HFF-Myc (cell line): ENCODE data around the gene ALOX12.

ENCODE experiments used
- DNase-seq: peaks from one replicate; pipeline ENCODE4 v3.0.0-alpha.2; 2011; ENCODE audit warnings: low read depth; ENCODE audit errors: extremely low read depth
- H3K4me3 ChIP-seq: replicated peaks from 2 replicates; pipeline ENCODE4 v1.5.1; 2011; ENCODE audit warnings: low read depth, mild to moderate bottlenecking, control low read depth, low read length
- TF ChIP-seq, protein P1 (sequence below): IDR thresholded peaks from 2 replicates; pipeline ENCODE4 v1.5.1; 2012; ENCODE audit warnings: mild to moderate bottlenecking, low read depth, low read length, control low read depth; ENCODE audit errors: missing control alignments

ALOX12 gene

DNA sequence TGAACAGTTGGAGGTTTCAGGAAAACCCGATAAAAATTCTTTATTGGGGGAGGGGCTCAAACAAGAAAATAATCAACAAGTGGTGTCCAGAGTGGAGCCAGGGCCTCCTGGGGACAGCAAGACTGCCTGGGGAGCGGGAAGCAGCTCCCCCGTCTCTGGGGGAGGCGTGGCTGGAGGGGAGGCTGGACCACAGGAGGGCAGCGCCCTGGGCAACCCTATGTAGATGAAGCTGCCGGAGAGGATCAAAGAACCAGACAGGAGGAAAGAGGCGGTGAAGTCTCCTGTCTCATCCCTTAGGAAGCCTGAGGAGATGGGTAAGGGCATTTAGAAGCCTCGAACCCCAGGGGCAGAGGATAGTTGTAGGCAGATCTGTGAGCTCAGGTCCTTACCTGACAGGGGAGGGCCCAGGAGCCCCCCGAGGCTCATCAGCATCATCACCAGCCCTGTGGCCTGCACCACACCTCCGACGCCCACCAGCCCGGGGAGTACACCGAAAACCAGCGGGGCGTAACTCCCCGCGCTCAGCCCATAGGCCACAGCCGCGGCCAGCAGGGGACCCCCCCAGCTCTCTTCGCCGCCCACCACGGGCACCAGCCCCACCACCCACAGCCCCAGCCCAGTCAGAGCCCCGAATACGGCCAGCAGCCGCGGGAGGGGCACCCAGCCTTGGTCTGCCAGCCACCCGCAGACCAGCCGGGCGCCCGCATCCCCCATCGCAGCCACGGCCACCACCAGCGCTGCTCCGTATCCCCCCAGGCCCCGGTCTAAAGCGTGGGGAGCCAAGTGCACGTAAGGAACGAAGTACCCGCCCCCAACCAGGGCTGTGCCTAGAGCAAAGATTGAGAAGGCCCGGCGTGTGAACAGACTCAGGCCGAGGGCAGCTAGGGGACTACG, 46.0 kb downstream of the ALOX12 start:
- H3K4me3 ChIP-seq: no peak overlapping the region
- TF ChIP-seq, protein P1, sequence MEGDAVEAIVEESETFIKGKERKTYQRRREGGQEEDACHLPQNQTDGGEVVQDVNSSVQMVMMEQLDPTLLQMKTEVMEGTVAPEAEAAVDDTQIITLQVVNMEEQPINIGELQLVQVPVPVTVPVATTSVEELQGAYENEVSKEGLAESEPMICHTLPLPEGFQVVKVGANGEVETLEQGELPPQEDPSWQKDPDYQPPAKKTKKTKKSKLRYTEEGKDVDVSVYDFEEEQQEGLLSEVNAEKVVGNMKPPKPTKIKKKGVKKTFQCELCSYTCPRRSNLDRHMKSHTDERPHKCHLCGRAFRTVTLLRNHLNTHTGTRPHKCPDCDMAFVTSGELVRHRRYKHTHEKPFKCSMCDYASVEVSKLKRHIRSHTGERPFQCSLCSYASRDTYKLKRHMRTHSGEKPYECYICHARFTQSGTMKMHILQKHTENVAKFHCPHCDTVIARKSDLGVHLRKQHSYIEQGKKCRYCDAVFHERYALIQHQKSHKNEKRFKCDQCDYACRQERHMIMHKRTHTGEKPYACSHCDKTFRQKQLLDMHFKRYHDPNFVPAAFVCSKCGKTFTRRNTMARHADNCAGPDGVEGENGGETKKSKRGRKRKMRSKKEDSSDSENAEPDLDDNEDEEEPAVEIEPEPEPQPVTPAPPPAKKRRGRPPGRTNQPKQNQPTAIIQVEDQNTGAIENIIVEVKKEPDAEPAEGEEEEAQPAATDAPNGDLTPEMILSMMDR: no peak
- no peak for DNase-seq

- DNase-seq: no peak
- TF ChIP-seq, protein P1: no peak
- H3K4me3 ChIP-seq: no peak overlapping the region
Measured at GRCh38 chr17:7042501-7043181, 46.8 kb downstream of the ALOX12 start.

- TF ChIP-seq, protein P1: no peak
- peak overlapping the region; percentile 22 for H3K4me3 ChIP-seq
- DNase-seq: no peak
Measured at GRCh38 chr17:7043182-7043496, 47.3 kb downstream of the ALOX12 start.

DNA sequence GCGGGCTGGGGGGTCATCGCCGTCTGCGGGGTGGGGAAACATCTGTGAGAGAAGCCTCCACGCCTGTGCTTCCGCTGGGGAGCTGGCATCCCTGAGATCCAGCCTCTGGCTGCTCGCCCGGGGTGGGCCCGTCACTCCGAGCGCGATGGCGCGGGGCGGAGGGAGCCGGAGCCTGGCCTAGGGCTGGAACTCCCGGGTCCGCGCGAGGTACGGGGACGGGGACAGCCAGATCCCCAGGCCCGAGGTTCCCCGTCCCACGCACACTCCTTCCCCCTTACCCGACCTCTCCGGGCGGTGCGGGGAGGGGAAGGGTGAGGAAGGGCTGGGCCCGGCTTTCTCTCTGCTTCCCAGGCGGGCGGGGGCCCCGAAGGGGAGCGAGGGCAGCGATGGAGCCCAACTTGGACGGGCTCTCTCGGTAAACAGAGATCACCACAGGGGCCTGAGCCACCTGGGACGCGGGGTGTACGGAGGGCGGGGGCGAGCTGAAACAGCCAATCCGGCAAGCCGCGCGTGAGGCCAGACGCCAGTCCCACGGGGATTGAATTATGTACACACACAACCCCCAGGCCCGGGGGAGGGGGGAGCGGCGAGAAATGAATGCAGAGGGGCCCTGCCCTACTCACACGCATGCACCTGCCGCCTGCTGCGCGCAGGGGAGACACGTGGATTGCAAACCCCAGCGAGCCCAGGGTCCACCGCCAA, 47.8 kb downstream of the ALOX12 start, which contains the start of gene SLC16A11:
TSS of gene SLC16A11 (minus strand) at position 596 of the 702 bp plus-strand sequence. CDS start at position 17, 579 bp downstream.
- TF ChIP-seq, protein P1: no peak
- no peak for DNase-seq

DNA sequence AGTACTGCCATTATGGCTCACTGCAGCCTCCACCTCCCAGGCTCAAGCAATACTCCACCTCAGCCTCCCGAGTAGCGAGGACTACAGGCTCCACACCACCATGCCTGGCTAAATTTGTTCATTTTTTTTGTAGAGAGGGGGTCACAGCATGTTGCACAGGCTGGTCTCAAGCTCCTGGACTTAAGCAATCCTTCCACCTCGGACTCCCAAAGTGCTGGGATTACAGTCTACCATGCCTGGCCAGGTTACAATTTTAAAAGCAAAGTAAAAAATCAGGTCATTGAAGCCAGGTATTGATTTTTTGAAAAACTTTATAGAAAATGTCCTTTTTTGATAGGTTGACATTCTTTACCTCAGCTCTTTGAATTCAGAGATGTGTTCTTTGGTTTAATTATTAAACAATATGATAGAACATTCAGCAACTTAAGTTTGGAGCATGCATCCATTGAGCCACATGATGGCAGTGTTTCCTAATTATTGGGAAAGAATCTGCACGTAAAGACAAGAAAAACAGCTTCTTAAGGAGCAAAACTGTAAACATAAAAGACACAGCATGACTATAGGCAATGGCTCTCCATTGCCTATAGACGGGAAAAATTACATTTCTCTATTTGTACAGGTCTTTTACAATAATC, 49.8 kb downstream of the ALOX12 start:
- no peak overlapping the region for H3K4me3 ChIP-seq

More for the DNA sequence above, 47.8 kb downstream of the ALOX12 start, which contains the start of gene SLC16A11:
- H3K4me3 ChIP-seq: peak within 1 kb of the TSS; percentile 22

More for the DNA sequence above, 49.8 kb downstream of the ALOX12 start:
- no peak for DNase-seq
- TF ChIP-seq, protein P1: peak; percentile 61
